ENCODE results near the gene LHCGR. TPM values are rescaled to one million over a fixed set of nuclear protein-coding genes. Genes with fewer than 3 reads are reported as not detected.

LHCGR gene
- total and polyA plus RNA-seq, 2 of the 13 experiments (the other 11 are each of a cell fraction or from before 2014, with no cell fraction given) = not detected

DNA sequence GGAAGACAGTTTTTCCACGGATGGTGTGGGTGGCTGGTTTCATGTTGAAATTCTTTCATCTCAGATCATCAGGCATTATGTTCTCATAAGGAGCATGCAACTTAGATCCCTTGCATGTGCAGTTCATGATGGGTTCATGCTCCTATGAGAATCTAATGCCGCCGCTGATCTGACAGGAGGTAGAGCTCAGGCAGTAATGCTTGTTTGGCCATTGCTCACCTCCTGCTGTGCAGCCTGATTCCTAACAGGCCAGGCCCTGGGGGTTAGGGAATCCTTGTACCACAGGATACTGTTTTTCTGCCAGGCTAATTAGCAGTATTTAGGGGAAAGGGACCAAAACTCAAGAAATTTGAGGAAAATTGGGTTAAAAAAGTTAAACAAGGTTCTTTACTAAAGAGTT lies 5.3 kb upstream of the LHCGR start:
- Histone ChIP-seq H3K27me3 (ENCODE audit: control insufficient read depth in 1 of 2, insufficient read depth in 2 of 2, low read length in 2 of 2) (peaks cover 3 to 6% of the 10 kb centered on the region in 2 experiments; a peak in 2 of 5 replicates), H3K4me1 (ENCODE audit: insufficient read depth, low read length) (no peaks in the 10 kb centered on the region), H3K4me2 (ENCODE audit: low read depth, low read length) (no peak overlapping the region), H3K9ac (ENCODE audit: insufficient read depth, low read depth, low read length) (no peak overlapping the region), H4K20me1 (ENCODE audit: insufficient read depth, low read length) (no peaks in the 10 kb centered on the region), H3K36me3 (replicated peaks in 1 of 2; ENCODE audit: control insufficient read depth in 1 of 2, insufficient read depth in 2 of 2, low read length in 2 of 2) (no peaks in the 10 kb centered on the region), H3K9me3 (ENCODE audit: low read length) (no peaks in the 10 kb centered on the region), H3K4me3 (replicated peaks in 1 of 3; ENCODE audit: insufficient read depth in 1 of 3, low read depth in 2 of 3, low read length in 3 of 3) (no peak overlapping the region), H2AFZ (ENCODE audit: low read length) (no peak overlapping the region), H3K27ac (ENCODE audit: extremely low read length, insufficient read depth, low read length) (no peak overlapping the region), H3K79me2 (ENCODE audit: insufficient read depth, low read length) (no peaks in the 10 kb centered on the region)
- DNase-seq (ENCODE audit: low spot score) (no peak), FAIRE-seq (no peak), ATAC-seq (no peak)
- ChIA-PET POLR2A (no interaction called here), CTCF (ENCODE audit: low intra/inter-chr PET ratio, low total read pairs) (no interaction called here)
- 0% methylated on average over 3 of the region's 3 CpGs for WGBS (ENCODE audit: low lambda C conversion rate)
- no TSS peak for BruUV-seq (replicated peaks)
- intact Hi-C loops (cut with micrococcal nuclease; ENCODE audit: unreplicated experiment) = no loop called here
- TF ChIP-seq SMC3 (IDR thresholded peaks at IDR 0.05; ENCODE audit: low read length) (no peak), ZNF557 (CRISPR knock-in tag; IDR thresholded peaks at IDR 0.05) (no peak), ZFYVE20 (CRISPR knock-in tag; IDR thresholded peaks at IDR 0.05; ENCODE audit: borderline replicate concordance, low read depth) (no peak), NFE2L1 (CRISPR knock-in tag; IDR thresholded peaks at IDR 0.05; ENCODE audit: borderline replicate concordance) (no peak), KDM5B (CRISPR knock-in tag; IDR thresholded peaks at IDR 0.05; ENCODE audit: borderline replicate concordance) (no peak), RXRB (CRISPR knock-in tag; IDR thresholded peaks at IDR 0.05; ENCODE audit: borderline replicate concordance) (no peak), ZNF773 (CRISPR knock-in tag; IDR thresholded peaks at IDR 0.05; ENCODE audit: borderline replicate concordance) (no peak), TBX3 (IDR thresholded peaks at IDR 0.05; ENCODE audit: borderline replicate concordance) (no peak), ZNF20 (CRISPR knock-in tag; IDR thresholded peaks at IDR 0.05) (no peak), EEA1 (CRISPR knock-in tag; IDR thresholded peaks at IDR 0.05; ENCODE audit: borderline replicate concordance) (no peak)
- TF ChIP-seq, protein P1, sequence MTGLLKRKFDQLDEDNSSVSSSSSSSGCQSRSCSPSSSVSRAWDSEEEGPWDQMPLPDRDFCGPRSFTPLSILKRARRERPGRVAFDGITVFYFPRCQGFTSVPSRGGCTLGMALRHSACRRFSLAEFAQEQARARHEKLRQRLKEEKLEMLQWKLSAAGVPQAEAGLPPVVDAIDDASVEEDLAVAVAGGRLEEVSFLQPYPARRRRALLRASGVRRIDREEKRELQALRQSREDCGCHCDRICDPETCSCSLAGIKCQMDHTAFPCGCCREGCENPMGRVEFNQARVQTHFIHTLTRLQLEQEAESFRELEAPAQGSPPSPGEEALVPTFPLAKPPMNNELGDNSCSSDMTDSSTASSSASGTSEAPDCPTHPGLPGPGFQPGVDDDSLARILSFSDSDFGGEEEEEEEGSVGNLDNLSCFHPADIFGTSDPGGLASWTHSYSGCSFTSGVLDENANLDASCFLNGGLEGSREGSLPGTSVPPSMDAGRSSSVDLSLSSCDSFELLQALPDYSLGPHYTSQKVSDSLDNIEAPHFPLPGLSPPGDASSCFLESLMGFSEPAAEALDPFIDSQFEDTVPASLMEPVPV (CRISPR knock-in tag; IDR thresholded peaks at IDR 0.05) = no peak
- TF ChIP-seq, protein P2, sequence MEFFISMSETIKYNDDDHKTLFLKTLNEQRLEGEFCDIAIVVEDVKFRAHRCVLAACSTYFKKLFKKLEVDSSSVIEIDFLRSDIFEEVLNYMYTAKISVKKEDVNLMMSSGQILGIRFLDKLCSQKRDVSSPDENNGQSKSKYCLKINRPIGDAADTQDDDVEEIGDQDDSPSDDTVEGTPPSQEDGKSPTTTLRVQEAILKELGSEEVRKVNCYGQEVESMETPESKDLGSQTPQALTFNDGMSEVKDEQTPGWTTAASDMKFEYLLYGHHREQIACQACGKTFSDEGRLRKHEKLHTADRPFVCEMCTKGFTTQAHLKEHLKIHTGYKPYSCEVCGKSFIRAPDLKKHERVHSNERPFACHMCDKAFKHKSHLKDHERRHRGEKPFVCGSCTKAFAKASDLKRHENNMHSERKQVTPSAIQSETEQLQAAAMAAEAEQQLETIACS (CRISPR knock-in tag; IDR thresholded peaks at IDR 0.05) = no peak
- TF ChIP-seq, protein P3, sequence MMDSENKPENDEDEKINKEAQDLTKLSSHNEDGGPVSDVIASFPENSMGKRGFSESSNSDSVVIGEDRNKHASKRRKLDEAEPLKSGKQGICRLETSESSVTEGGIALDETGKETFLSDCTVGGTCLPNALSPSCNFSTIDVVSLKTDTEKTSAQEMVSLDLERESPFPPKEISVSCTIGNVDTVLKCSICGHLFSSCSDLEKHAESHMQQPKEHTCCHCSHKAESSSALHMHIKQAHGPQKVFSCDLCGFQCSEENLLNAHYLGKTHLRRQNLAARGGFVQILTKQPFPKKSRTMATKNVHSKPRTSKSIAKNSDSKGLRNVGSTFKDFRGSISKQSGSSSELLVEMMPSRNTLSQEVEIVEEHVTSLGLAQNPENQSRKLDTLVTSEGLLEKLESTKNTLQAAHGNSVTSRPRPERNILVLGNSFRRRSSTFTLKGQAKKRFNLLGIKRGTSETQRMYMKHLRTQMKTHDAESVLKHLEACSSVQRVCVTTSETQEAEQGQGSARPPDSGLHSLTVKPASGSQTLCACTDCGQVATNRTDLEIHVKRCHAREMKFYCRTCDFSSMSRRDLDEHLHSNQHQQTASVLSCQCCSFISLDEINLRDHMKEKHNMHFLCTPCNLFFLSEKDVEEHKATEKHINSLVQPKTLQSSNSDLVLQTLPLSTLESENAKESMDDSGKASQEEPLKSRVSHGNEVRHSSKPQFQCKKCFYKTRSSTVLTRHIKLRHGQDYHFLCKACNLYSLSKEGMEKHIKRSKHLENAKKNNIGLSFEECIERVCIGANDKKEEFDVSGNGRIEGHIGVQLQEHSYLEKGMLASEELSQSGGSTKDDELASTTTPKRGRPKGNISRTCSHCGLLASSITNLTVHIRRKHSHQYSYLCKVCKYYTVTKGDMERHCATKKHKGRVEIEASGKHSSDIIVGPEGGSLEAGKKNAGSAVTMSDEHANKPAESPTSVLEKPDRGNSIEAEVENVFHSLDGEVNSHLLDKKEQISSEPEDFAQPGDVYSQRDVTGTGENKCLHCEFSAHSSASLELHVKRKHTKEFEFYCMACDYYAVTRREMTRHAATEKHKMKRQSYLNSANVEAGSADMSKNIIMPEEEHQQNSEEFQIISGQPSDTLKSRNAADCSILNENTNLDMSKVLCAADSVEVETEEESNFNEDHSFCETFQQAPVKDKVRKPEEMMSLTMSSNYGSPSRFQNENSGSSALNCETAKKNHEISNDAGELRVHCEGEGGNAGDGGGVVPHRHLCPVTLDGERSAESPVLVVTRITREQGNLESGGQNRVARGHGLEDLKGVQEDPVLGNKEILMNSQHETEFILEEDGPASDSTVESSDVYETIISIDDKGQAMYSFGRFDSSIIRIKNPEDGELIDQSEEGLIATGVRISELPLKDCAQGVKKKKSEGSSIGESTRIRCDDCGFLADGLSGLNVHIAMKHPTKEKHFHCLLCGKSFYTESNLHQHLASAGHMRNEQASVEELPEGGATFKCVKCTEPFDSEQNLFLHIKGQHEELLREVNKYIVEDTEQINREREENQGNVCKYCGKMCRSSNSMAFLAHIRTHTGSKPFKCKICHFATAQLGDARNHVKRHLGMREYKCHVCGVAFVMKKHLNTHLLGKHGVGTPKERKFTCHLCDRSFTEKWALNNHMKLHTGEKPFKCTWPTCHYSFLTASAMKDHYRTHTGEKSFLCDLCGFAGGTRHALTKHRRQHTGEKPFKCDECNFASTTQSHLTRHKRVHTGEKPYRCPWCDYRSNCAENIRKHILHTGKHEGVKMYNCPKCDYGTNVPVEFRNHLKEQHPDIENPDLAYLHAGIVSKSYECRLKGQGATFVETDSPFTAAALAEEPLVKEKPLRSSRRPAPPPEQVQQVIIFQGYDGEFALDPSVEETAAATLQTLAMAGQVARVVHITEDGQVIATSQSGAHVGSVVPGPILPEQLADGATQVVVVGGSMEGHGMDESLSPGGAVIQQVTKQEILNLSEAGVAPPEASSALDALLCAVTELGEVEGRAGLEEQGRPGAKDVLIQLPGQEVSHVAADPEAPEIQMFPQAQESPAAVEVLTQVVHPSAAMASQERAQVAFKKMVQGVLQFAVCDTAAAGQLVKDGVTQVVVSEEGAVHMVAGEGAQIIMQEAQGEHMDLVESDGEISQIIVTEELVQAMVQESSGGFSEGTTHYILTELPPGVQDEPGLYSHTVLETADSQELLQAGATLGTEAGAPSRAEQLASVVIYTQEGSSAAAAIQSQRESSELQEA (CRISPR knock-in tag; IDR thresholded peaks at IDR 0.05; ENCODE audit: not compliant biosample characterization) = no peak
- in situ Hi-C loops (cut with HindIII; ENCODE audit: extremely low pct_ligation_motif_present, low pct_unique_long_range_greater_than_20kb) = no loop called here

Measured in HepG2 (cell line).